ENCODE measurements around the gene MRM1. TPM values are rescaled to one million over a fixed set of nuclear protein-coding genes. Genes with fewer than 3 reads are reported as not detected.
"Not testable (repeated sequence)": the region's sequence is repeated elsewhere in the genome, so short reads cannot be mapped to it uniquely, and the experiment has no call there.

The MRM1 gene
- total RNA-seq, 1 donor from 2014 or later = 8.1 TPM

GRCh38 chr17:36600936-36601302 lies 464 bp upstream of the MRM1 start:
- DNase-seq (ENCODE audit: low read depth) = no peak

GRCh38 chr17:36602030-36602748 lies 806 bp downstream of the MRM1 start:
- peak; percentile 12 for DNase-seq (ENCODE audit: low read depth)

GRCh38 chr17:36602924-36603384 lies 1.6 kb downstream of the MRM1 start:
- peak; percentile 76 for DNase-seq (ENCODE audit: low read depth)

DNA sequence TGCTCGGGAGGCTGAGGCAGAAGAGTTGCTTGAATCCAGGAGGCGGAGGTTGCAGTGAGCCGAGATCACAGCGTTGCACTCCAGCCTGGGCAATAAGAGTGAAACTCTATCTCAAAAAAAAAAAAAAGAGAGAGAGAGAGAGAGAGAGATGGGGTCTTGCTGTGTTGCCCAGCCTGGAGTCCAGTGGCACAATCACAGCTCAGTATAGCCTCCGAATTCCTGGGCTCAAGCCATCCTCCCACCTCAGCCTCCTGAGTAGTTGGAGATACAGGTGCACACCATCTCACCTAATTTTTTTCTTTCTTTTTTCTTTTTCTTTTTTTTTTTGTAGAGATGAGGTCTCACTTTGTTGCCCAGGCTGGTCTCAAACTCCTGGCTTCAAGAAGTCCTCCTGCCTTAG lies 3.6 kb downstream of the MRM1 start:
- DNase-seq (ENCODE audit: low read depth) = not testable (repeated sequence)

GRCh38 chr17:36608280-36608679 lies 6.9 kb downstream of the MRM1 start:
- DNase-seq (ENCODE audit: low read depth) = no peak

- DNase-seq (ENCODE audit: low read depth) = no peak
Measured at GRCh38 chr17:36608794-36609497, 7.6 kb downstream of the MRM1 start.

DNA sequence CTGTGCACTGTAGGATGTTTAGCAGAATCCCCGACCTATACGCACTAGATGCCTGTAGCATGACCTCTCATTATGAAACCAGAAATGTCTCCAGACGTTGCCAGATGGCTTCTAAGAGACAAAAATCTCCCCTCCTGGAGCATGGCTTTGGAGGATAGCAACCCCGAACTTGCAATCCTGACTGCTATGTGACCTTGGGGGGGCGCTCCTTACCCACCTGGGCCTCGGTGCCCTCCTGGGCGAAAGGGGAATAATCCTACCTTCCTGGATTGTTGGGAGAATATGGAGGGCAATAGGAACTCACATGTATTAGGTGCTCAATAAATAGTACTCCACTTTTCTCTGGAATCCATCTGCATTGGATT lies 8.1 kb downstream of the MRM1 start:
- DNase-seq (ENCODE audit: low read depth) = no peak

GRCh38 chr17:36610474-36610873 lies 9.1 kb downstream of the MRM1 start:
- DNase-seq (ENCODE audit: low read depth) = peak; percentile 31

DNA sequence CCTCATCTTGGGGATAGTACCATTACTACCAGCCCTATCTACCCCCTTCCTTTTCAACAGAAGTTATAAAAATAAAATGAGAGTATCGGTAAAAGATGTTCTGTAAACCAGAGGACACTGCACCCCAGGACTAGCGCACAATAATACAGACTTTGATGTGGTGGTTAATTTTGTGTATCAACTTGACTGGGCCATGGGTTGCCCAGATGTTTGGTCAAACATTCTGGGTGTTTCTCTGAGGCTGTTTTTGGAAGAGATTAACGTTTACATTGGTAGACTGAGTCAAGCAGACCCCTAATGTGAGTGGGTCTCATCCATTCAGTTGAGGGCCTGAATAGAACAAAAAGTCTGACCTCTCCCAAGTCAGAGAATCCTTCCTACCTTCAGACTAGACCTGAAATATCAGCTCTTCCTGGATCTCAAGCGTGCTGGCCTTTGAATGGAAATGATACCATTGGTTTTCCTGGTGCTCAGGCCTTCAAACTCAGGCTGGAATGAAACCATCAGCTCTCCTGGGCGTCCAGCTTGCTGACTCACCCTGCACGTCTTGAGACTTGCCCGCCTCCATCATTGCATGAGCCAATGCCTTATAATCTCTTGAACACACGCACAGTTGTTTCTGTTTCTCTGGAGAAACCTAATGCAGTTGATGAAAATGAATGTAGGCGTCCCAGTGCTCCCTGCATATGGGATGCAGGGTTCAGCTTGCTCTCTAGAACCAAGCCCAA lies 10.1 kb downstream of the MRM1 start:
- peak; percentile 16 for DNase-seq (ENCODE audit: low read depth)

DNA sequence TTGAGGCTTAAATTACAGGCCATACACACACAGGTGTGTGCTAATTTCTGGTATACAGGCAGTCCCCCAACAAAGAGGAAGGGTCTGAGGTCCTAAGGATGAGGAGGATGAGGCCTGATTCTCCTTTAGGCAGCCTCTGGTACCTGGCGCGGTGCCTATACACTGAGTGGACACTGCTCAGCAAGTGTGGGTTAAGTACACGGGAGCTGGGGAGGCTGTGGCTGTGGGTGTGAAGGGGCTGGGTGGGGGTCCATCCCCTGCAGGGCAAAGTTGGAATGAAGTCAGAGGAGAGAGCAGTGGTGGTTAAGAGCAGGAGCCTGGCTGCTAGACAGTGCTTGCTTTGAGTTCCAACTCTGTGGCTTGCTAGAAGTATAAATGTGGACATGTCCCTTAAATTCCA lies 10.9 kb downstream of the MRM1 start:
- no peak for DNase-seq (ENCODE audit: low read depth)

DNA sequence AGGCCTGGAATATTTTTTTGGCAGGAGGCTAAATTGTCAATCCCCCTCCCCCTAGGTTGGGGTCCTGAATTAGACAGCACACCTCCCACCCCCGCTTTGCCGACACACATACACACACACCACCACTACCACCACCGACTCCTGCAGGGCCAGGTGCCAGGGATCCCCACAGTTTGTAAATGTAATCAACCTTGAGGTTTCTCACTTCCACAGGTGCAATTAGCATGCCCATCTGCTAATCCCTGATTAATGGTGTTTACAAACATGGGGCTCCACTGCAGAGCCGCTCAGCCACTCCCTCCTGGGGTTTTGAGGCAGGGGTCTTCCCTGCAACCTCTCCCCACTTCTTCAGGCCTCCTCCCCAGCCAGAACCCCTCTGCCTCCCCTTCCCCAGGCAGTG lies 11.8 kb downstream of the MRM1 start:
- no peak for DNase-seq (ENCODE audit: low read depth)

DNA sequence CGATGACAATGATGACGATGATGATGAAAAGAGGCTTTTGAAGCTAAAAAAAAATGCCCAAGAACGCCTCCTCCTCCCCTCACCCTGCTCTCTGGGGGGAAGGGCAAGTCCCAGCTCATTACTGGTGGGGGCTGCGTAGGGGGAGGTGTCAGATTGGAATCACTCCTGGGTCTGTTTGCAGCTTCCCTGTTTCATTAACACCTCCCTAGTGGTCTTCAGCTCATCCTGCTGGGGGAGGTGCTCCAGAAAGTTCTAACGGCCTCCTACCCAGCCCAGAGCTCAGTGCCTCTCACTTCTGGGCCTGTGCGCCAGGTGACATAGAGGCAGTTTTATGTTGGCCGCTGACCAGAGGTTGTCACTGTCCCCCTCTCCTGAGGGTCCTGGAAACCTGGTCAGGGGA lies 12.7 kb downstream of the MRM1 start:
- no peak for DNase-seq (ENCODE audit: low read depth)

DNA sequence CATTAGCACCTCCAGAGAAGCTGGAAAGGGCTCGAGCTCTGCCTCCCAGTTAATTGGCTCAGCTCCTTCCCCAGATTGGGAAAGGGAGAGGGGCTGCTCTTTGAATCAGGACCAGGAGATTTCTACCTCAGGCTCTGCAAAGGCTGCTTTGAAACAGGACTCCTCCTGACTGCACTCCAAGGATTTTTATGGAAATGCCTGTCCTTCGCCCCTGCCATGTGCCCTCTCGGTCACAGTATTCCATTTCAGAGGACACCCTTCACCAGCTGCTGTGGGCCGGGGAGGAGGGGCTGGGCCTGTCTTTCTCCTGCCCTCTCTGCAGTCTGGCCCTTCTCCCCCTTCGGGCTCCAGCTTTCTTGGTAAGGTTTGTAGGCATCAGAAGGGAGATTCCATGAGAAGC lies 13.6 kb downstream of the MRM1 start:
- DNase-seq (ENCODE audit: low read depth) = peak; percentile 64

DNA sequence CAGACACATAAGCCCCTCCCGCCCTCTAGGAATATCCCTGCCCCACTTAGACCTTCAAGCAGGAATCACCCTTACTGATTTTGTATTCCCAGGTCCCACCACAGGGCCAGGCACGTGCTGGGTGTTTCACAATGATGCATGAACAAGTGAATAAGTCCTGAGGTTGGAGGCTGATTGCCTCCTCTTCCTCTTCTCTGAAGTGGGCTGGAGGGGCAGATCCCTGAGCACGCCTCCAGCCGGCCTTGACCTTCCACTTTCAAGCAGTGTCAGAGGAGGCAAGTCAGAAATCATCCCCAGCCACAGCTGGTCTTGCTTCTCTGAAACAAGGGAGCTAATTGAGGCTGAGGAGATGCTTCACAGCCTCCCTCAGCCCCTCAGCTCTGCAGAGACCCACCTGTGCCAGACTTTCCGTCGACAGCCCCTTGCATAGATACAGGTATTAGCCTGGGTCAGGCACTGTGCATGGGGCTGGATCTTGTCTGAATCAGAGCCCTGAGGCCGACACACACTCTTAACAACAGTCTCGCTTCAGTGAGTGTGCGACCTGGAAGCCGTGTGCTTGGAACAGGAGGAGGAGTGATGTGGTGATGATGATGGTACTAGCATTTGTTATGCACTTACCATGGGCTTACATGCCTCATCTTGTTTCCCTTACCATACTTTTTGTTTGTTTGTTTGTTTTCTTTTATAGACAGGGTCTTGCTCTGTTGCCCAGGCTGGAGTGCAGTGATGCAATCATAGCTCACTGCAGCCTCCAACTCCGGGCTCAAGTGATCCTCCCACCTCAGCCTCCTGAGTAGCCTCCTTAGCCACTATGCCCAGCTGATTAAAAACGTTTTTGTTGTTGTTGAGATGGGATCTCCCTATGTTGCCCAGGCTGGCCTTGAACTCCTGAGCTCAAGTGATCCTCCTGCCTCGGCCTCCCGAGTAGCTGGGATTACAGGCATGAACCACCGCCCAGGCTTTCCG lies 15.0 kb downstream of the MRM1 start:
- DNase-seq (ENCODE audit: low read depth) = no peak

DNA sequence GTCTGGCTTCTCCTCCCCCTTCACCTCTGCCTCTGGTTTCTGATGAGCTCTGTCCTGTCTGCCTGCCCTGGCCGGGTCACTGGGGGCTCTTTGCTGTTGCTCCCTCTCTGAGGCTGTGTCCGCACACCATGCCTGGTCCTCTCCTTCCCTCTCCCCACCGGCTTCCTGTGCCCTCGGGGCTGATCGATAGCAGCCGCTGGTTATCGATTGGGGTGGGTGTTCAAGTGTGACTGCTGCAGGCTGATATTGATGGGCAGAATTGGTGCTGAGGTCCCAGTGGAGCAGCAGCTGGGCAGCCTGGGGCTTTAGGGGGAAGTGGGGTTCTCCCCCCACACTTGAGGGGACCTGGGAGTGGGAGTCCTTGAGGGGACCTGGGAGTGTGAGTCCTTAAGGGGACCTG lies 16.4 kb downstream of the MRM1 start:
- DNase-seq (ENCODE audit: low read depth) = no peak

DNA sequence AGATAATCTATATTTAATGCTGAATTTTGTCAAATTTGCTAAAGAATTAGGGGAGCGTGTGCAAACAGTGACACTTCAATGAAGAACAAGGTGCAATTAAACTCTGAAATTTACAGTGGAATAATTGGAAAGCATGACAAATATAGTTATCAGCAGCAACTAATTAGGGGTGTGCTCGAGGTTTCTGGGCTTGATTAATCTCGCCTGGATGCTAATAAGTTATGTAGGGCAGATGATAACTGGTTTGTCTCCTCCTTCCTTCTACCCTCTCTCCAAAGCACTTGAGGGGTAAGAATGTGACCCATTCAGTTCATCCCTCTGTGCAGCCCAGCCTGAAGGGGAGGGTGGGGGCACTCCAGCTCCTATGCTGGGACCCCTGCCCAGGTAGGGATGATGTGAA lies 21.9 kb downstream of the MRM1 start:
- no peak for DNase-seq (ENCODE audit: low read depth)

GRCh38 chr17:36625188-36625587 lies 23.8 kb downstream of the MRM1 start:
- DNase-seq (ENCODE audit: low read depth) = no peak

DNA sequence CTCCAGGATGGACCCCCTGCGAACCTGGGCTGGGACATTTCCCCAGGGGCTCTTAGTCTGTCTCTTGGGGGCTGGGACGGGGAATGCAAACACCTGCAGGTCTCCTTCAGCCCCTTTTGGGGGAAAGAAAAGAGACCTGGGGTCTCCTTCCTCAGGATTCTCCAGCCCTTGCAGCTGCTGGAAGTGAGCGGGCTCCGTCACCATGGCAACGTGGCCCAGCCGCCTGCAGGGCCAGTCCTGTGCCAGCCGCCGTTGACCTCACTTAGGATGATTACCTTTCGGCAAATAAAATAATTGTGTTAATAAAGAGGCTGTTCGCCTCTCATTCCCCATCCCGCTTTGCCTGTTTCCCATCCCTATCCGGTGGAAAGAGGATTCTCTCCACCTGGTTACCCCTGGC lies 25.7 kb downstream of the MRM1 start:
- no peak for DNase-seq (ENCODE audit: low read depth)

DNA sequence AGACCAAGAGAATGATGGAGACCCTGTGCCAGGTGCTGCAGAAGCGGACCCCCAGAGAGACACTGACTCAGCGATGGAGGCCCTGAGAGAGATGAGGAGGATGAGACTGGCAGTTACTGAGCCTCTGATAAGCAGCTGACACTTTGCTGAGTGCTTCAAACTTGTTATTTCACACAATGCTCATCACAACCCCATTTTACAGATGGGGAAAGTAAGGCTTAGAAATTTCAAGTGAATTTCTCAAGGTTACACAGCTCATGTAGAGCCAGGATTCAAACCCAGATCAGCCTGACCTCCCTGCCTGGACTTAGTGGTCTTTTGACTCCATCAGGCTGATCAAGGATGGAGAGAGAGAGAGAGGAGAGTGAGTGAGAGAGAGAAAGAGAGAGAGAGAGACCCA lies 27.2 kb downstream of the MRM1 start:
- DNase-seq (ENCODE audit: low read depth) = no peak

GRCh38 chr17:36629252-36629847 lies 28.0 kb downstream of the MRM1 start:
- peak; percentile 75 for DNase-seq (ENCODE audit: low read depth)

All from myocyte (in vitro differentiated cells).